ENCODE results near the gene BST2.

DNA sequence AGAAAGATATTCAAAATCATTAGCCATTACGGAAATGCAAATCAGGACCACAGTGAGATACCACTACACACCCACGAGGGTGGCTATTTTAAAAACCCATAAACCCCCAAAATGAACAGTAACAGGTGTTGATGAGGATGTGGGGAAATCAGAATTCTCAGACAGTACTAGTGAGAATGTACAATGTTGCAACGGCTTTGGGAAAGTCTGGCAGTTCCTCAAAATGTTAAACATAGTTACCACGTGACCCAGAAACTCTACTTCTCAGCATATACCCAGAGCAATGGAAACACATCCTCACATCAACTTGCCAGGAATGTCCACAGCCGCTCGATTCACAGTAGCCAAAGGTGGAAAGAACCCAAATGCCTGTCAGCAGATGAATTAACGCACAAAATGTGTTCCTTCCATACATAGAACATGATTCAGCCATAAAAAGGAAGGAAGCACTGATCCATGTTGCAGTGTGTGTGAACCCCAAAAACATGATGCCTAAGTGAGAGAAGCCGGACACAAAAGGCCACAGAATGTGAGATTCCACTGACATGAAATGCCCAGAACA, 35.3 kb downstream of the BST2 start:
- TF ChIP-seq EZH2 (IDR thresholded peaks at IDR 0.05) = no peak
- no peak for TF ChIP-seq POLR2AphosphoS5 (IDR thresholded peaks at IDR 0.05; ENCODE audit: borderline replicate concordance, low read depth, low read length)
- TF ChIP-seq FOXP2 (optimal IDR thresholded peaks at IDR 0.05; ENCODE audit: control extremely low read depth, extremely low read length, insufficient read depth) = no peak
